PC-3 (cell line): ENCODE data around the gene CDC40. TPM values are rescaled to one million over a fixed set of nuclear protein-coding genes. Genes with fewer than 3 reads are reported as not detected.

ENCODE experiments used
- ATAC-seq: fragments of 200-7000 bp; cut with Tn5 transposase; 2 replicates; pipeline ENCODE4 v1.9.1; 2020; ENCODE audit warnings: mild to moderate bottlenecking, moderate library complexity
- BruUV-seq: library from RNA; stranded (reverse); fragments of 400-500 nt; replicated peaks from 2 replicates; lab custom pipeline; 2021; lab: Mats Ljungman, UMichigan
- CTCF ChIA-PET: fragments of 300-600 bp; sonication (Branson Sonifier 250); formaldehyde crosslinking; loops from one replicate; lab custom pipeline; 2022; ENCODE audit warnings: antibody characterized with exemption; lab: Charles Lee
- POLR2A ChIA-PET: fragments of 300-600 bp; sonication (Branson Sonifier 250); formaldehyde crosslinking; loops from one replicate; lab custom pipeline; 2022; ENCODE audit warnings: antibody characterized with exemption; ENCODE audit not compliant: unreplicated experiment; lab: Charles Lee
- DNase-seq: peaks from one replicate; pipeline ENCODE4 v3.0.0-alpha.2; 2015
- H2AFZ ChIP-seq: fragments of 300-600 bp; sonication (generic); 2 replicates; pipeline ENCODE4 v1.6.0; 2016; ENCODE audit warnings: antibody characterized with exemption, low read length
- H3F3A ChIP-seq: fragments of 300-600 bp; sonication (generic); one replicate; pipeline ENCODE4 v1.6.0; 2017; ENCODE audit warnings: antibody characterized with exemption, low read length, control low read depth, mild to moderate bottlenecking; ENCODE audit not compliant: unreplicated experiment
- H3K27ac ChIP-seq: fragments of 300-600 bp; sonication (generic); 2 replicates; pipeline ENCODE4 v1.5.1; 2016; ENCODE audit warnings: mild to moderate bottlenecking, low read length
- H3K27me3 ChIP-seq: fragments of 300-600 bp; sonication (generic); 2 replicates; pipeline ENCODE4 v1.6.1; 2016; ENCODE audit warnings: low read length, mixed read lengths
- H3K36me3 ChIP-seq: fragments of 300-600 bp; sonication (generic); 2 replicates; pipeline ENCODE4 v1.6.1; 2016; ENCODE audit warnings: low read depth, mixed run types, low read length, mixed read lengths
- H3K4me1 ChIP-seq: fragments of 300-600 bp; sonication (generic); 2 replicates; pipeline ENCODE4 v1.5.1; 2016; ENCODE audit warnings: low read length; ENCODE audit not compliant: insufficient read depth
- H3K4me2 ChIP-seq: fragments of 300-600 bp; sonication (generic); 2 replicates; pipeline ENCODE4 v1.6.0; 2016; ENCODE audit warnings: low read length
- H3K4me3 ChIP-seq: fragments of 300-600 bp; sonication (generic); 2 replicates; pipeline ENCODE4 v1.5.1; 2016; ENCODE audit warnings: mild to moderate bottlenecking, low read length, mixed read lengths
- H3K79me2 ChIP-seq: fragments of 300-600 bp; sonication (generic); 2 replicates; pipeline ENCODE4 v1.6.1; 2017; ENCODE audit warnings: low read length, mixed read lengths
- H3K9ac ChIP-seq: fragments of 300-600 bp; sonication (generic); 2 replicates; pipeline ENCODE4 v1.6.0; 2016; ENCODE audit warnings: mild to moderate bottlenecking, low read length
- H3K9me2 ChIP-seq: fragments of 300-600 bp; sonication (generic); replicated peaks from 2 replicates; pipeline ENCODE4 v1.6.1; 2016; ENCODE audit warnings: mixed run types, low read length, mixed read lengths
- H3K9me3 ChIP-seq: fragments of 300-600 bp; sonication (generic); 2 replicates; pipeline ENCODE4 v1.6.1; 2016; ENCODE audit warnings: low read length, mixed read lengths
- H4K20me1 ChIP-seq: fragments of 300-600 bp; sonication (generic); 2 replicates; pipeline ENCODE4 v1.6.1; 2016; ENCODE audit warnings: low read length, mixed read lengths
- CTCF ChIP-seq: fragments of 300-600 bp; sonication (generic); conservative IDR thresholded peaks from 2 replicates; pipeline ENCODE4 v1.5.1; 2017; ENCODE audit warnings: antibody characterized with exemption, low read depth, mild to moderate bottlenecking, low read length
- EZH2 ChIP-seq: fragments of 300-600 bp; sonication (generic); IDR thresholded peaks from one replicate; pipeline ENCODE4 v1.6.1; 2017; ENCODE audit warnings: antibody characterized with exemption, mild to moderate bottlenecking, low read length; ENCODE audit not compliant: unreplicated experiment
- EZH2phosphoT487 ChIP-seq: fragments of 300-600 bp; sonication (generic); IDR thresholded peaks from 2 replicates; pipeline ENCODE4 v1.6.1; 2018; ENCODE audit warnings: mild to moderate bottlenecking, antibody characterized with exemption, low read length, borderline replicate concordance
- intact Hi-C: fragments of 100-400 bp; cut with micrococcal nuclease; formaldehyde crosslinking; loops from 2 replicates; pipeline ENCODE4 v1.9.0; 2023
- total RNA-seq: library from RNA; depleted of rRNA; stranded (reverse); fragments of >200 nt; gene quantifications from 2 replicates; pipeline ENCODE4 v1.2.3, GENCODE V29; 2014

Gene CDC40
- total RNA-seq, 1 experiment from 2014 or later, result 8.9 TPM

DNA sequence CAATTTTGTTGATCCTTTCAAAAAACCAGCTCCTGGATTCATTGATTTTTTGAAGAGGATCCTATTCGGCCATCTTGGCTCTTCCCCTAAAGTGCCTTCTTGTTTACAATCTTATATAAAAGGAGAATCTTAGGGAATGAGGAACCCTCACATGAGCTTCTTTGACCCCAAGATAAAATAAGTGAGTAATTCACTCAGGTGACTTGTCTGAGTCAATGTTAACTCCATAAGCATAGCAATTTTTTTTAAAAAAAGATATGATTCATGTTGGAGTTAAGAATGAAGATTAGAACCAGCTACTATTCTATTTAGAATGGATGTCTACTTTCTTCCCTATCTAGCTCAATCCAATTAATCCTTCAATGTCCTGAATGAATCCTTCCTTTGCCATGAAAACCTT, 21.7 kb upstream of the CDC40 start:
- intact Hi-C loops, result no loop called here
- no peak for ATAC-seq
- BruUV-seq, result no TSS peak
- Histone ChIP-seq H3K4me1 (no peaks in the 10 kb centered on the region), H3K9me2 (no peaks in the 10 kb centered on the region), H3K4me3 (no peak overlapping the region), H3K9ac (no peak overlapping the region), H3F3A (no peaks in the 10 kb centered on the region), H3K36me3 (no peaks in the 10 kb centered on the region), H3K79me2 (no peaks in the 10 kb centered on the region), H3K9me3 (no peaks in the 10 kb centered on the region), H2AFZ (no peak overlapping the region), H3K27me3 (no peaks in the 10 kb centered on the region), H4K20me1 (no peaks in the 10 kb centered on the region), H3K27ac (no peak overlapping the region), H3K4me2 (no peak overlapping the region)
- POLR2A ChIA-PET, result no interaction called here
- TF ChIP-seq EZH2, result no peak
- no peak for TF ChIP-seq CTCF
- no peak for TF ChIP-seq EZH2phosphoT487
- CTCF ChIA-PET, result no interaction called here
- no peak for DNase-seq

GRCh38 chr6:110170081-110170480, 10.1 kb upstream of the CDC40 start:
- H2AFZ ChIP-seq, result no peak overlapping the region
- ChIA-PET CTCF (no interaction called here), POLR2A (no interaction called here)
- no peak overlapping the region for H3K27ac ChIP-seq
- H3K4me1 ChIP-seq, result no peaks in the 10 kb centered on the region
- no peak for DNase-seq
- no TSS peak for BruUV-seq
- no peak overlapping the region for H3K9ac ChIP-seq
- H3F3A ChIP-seq, result no peaks in the 10 kb centered on the region
- H3K27me3 ChIP-seq, result no peaks in the 10 kb centered on the region
- H3K9me2 ChIP-seq, result no peaks in the 10 kb centered on the region
- H3K4me3 ChIP-seq, result no peak overlapping the region
- no peaks in the 10 kb centered on the region for H4K20me1 ChIP-seq
- H3K36me3 ChIP-seq, result no peaks in the 10 kb centered on the region
- no peak for TF ChIP-seq CTCF
- TF ChIP-seq EZH2phosphoT487, result no peak
- TF ChIP-seq EZH2, result no peak
- intact Hi-C loops, result no loop called here
- peaks cover 32% of the 10 kb centered on the region for H3K79me2 ChIP-seq
- no peak overlapping the region for H3K4me2 ChIP-seq
- no peaks in the 10 kb centered on the region for H3K9me3 ChIP-seq
- ATAC-seq, result no peak

- POLR2A ChIA-PET, result no interaction called here
These were observed 6.6 kb upstream of the CDC40 start for GRCh38 chr6:110173506-110174132.

More at GRCh38 chr6:110173506-110174132, 6.6 kb upstream of the CDC40 start:
- Histone ChIP-seq H3K36me3 (no peaks in the 10 kb centered on the region), H3K9me2 (no peaks in the 10 kb centered on the region), H3K27me3 (no peaks in the 10 kb centered on the region), H4K20me1 (no peaks in the 10 kb centered on the region), H3K27ac (no peak overlapping the region), H3K79me2 (peaks cover 46% of the 10 kb centered on the region), H3K9ac (no peak overlapping the region), H3F3A (no peaks in the 10 kb centered on the region), H2AFZ (no peak overlapping the region), H3K9me3 (no peaks in the 10 kb centered on the region), H3K4me3 (no peak overlapping the region), H3K4me2 (no peak overlapping the region), H3K4me1 (peaks cover 12% of the 10 kb centered on the region)
- no peak for ATAC-seq
- CTCF ChIA-PET, result no interaction called here
- BruUV-seq, result no TSS peak
- no peak for DNase-seq
- no peak for TF ChIP-seq EZH2
- TF ChIP-seq CTCF, result no peak
- no peak for TF ChIP-seq EZH2phosphoT487
- intact Hi-C loops, result no loop called here
